ENCODE results near the gene MAP3K13. TPM values are rescaled to one million over a fixed set of nuclear protein-coding genes. Genes with fewer than 3 reads are reported as not detected.

The MAP3K13 gene
- total RNA-seq, 1 experiment from 2014 or later: 10.6 TPM

GRCh38 chr3:185526349-185526951 is 163.5 kb downstream of the MAP3K13 start:
- Mint-ChIP-seq H3K27ac (no peak overlapping the region), H3K27me3 (ENCODE audit: low read depth) (peaks cover 2% of the 10 kb centered on the region), H3K4me3 (no peak overlapping the region), H3K9me3 (no peaks in the 10 kb centered on the region), H3K4me1 (no peaks in the 10 kb centered on the region), H3K36me3 (ENCODE audit: insufficient read depth in 1 of 3, low read depth in 3 of 3) (no peaks in the 10 kb centered on the region)
- Histone ChIP-seq H3K27ac (ENCODE audit: insufficient read length, low read depth, low read length) (no peak overlapping the region), H3K4me1 (ENCODE audit: insufficient read depth, low read length) (no peaks in the 10 kb centered on the region), H2BK120ac (ENCODE audit: low read depth, low read length, poor library complexity, severe bottlenecking) (no peak overlapping the region), H2BK20ac (ENCODE audit: low read depth, low read length, poor library complexity, severe bottlenecking) (no peak overlapping the region), H3K23ac (ENCODE audit: insufficient read length, low read depth, low read length) (no peak overlapping the region), H3K56ac (ENCODE audit: insufficient read length, low read depth, low read length) (no peak overlapping the region), H3K79me1 (ENCODE audit: insufficient read depth, low read depth, low read length, poor library complexity, severe bottlenecking) (no peaks in the 10 kb centered on the region), H3K23me2 (ENCODE audit: insufficient read length, low read depth, low read length, poor library complexity, severe bottlenecking) (no peaks in the 10 kb centered on the region), H2BK15ac (ENCODE audit: low read depth, low read length) (no peak overlapping the region), H2BK5ac (ENCODE audit: insufficient read length, low read length) (no peak overlapping the region), H3K18ac (ENCODE audit: insufficient read length, low read depth, low read length) (no peak overlapping the region), H3K4ac (ENCODE audit: low read depth, low read length) (no peak overlapping the region), H4K8ac (replicated peaks; ENCODE audit: insufficient read length, low read depth, low read length) (no peak overlapping the region), H3K9me3 (ENCODE audit: control insufficient read depth, low read depth, low read length) (no peaks in the 10 kb centered on the region), H3K14ac (ENCODE audit: insufficient read depth, low read length) (no peak overlapping the region), H3K4me2 (ENCODE audit: insufficient read depth, insufficient read length, low read length) (no peak overlapping the region), H4K91ac (ENCODE audit: insufficient read length, low read depth, low read length) (no peak overlapping the region), H3K27me3 (ENCODE audit: insufficient read depth, low read length) (no peaks in the 10 kb centered on the region), H3T11ph (ENCODE audit: low read length) (no peak overlapping the region), H4K20me1 (ENCODE audit: control insufficient read depth, insufficient read depth, insufficient read length) (no peaks in the 10 kb centered on the region), H2AFZ (ENCODE audit: low read length) (no peak overlapping the region), H3K79me2 (ENCODE audit: insufficient read depth, low read length) (no peaks in the 10 kb centered on the region), H4K5ac (ENCODE audit: insufficient read length, low read depth, low read length) (no peak overlapping the region), H2AK5ac (ENCODE audit: insufficient read length, low read length) (no peak overlapping the region), H3K9ac (ENCODE audit: extremely low read depth, insufficient read length, low read length) (no peak overlapping the region), H2BK12ac (ENCODE audit: insufficient read length, low read depth, low read length) (no peak overlapping the region)
- no peak for TF ChIP-seq CTCF (conservative IDR thresholded peaks at IDR 0.05)
- no peak for DNase-seq
- no CpG with 5 or more reads among the region's 2 CpGs for WGBS (ENCODE audit: extremely low coverage, insufficient read length, low lambda C conversion rate)

Data from H9 (cell line).